ENCODE data around the gene RIOX2.

- TF ChIP-seq DR1 (CRISPR knock-in tag; IDR thresholded peaks at IDR 0.05), result no peak
- TF ChIP-seq EZH2 (conservative IDR thresholded peaks at IDR 0.05; ENCODE audit: low read depth, low read length), result no peak
- no peak for TF ChIP-seq ZHX1 (CRISPR knock-in tag; IDR thresholded peaks at IDR 0.05; ENCODE audit: low read depth)
- no peak for TF ChIP-seq SRY (CRISPR knock-in tag; IDR thresholded peaks at IDR 0.05)
Observed at GRCh38 chr3:98012979-98013378, 40.7 kb upstream of the RIOX2 start.

All from HepG2 (cell line).